ENCODE measurements around the gene PRR18. TPM values are rescaled to one million over a fixed set of nuclear protein-coding genes. Genes with fewer than 3 reads are reported as not detected.

Gene PRR18
- total and polyA plus RNA-seq, 11 donors: 0.07 to 0.12 (median 0.10) TPM; not detected in 5

DNA sequence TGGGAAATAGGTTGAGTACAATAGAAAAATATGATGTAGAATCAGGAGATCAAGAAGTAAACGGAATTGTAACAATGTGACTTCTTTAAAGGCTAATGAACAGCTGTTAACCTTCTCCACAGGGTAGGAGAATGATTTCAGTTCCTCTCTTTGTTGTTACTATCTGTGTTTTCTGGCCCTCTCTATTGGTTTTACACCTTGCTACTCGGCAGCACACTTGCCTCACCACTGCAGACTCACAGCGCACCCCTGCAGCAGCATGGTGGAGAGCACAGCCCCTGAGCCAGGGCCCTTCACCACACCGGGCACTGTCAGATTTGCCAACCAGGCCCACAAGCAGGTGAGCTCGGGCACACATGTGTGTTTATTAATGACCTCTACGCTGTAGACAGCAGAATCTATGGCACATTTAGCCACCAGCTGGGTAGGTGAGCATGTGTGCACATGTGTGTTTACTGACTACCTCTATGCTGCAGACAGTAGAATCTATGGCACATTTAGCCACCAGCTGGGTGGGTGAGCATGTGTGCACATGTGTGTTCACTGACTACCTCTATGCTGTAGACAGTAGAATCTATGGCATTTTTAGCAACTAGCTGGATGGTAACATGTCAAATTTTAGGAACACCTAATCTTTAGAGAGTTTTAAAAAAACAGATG lies 17.3 kb upstream of the PRR18 start:
- H3K36me3 ChIP-seq: peaks cover 0 to 98% (median 78%) of the 10 kb centered on the region in 9 donors

GRCh38 chr6:166323395-166323794 lies 15.2 kb upstream of the PRR18 start:
- intact Hi-C loops (cut with DNase I): no loop called here

More for the DNA sequence above, 17.3 kb upstream of the PRR18 start:
- no peak overlapping the region for H3K4me3 ChIP-seq
- TF ChIP-seq POLR2A (IDR thresholded peaks at IDR 0.05) (no peak), CTCF (IDR thresholded peaks at IDR 0.05) (no peak)
- intact Hi-C loops (cut with DNase I): no loop called here
- no peak for DNase-seq
- no peaks in the 10 kb centered on the region for H3K9me3 ChIP-seq
- ATAC-seq: no peak
- peaks cover 0 to 11% (median 5%) of the 10 kb centered on the region in 12 donors for H3K4me1 ChIP-seq
- no peaks in the 10 kb centered on the region for H3K27me3 ChIP-seq
- H3K27ac ChIP-seq: no peak overlapping the region
- WGBS, 4 donors: 69 to 88% (median 84%) methylated on average over 6 of the region's 6 CpGs

DNA sequence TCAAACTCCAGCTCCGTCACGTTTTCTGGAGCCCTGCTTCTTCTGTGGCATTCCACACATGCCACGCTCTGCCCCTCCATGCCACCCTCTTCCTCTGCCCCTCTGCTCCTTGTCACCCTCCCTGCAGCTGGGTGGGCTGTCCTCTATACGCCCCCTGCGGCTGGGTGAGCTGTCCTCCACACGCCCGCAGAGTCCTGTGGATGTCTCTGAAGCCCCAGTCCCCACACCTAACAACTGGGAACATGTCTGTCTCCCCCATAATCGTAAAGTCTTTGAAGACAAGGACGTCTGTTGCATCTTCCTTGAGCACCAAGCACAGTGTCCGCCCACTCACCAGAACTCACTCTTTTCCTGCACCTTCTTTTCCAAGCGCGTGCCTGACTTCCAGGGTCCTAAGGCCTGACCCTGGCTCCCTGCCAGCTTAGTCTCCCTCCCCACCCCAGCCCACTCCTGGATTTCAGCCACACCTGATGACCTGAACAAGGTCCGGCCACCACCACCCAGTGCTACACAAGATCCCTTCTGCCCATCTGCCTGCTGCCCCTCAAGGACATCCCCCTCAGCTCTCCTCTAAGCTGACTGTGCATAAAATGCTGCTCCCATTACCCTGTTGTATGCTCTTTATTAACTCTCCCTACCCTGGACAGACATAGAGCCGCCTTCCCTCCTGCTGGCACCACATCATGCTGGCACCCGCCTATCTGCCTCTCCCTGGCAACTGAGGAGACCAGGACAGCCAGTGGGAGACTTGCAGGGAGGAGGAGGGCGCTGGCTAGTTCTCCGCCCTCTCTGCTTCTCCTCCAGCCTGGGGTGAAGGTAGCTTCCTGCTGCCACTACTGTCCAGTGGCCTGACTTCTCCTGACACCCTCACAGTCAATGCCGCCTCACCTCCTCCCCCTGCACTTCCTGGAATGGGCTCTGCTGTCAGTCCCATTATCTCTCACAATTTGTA lies 10.7 kb upstream of the PRR18 start:
- intact Hi-C loops (cut with DNase I): no loop called here
- H3K9me3 ChIP-seq: no peaks in the 10 kb centered on the region
- peaks cover 0 to 9% (median 0%) of the 10 kb centered on the region in 12 donors for H3K4me1 ChIP-seq
- WGBS, 4 donors: 54 to 74% (median 69%) methylated on average over 18 of the region's 18 CpGs
- no peak overlapping the region for H3K4me3 ChIP-seq
- no peak for TF ChIP-seq POLR2A (IDR thresholded peaks at IDR 0.05)
- no peak for TF ChIP-seq CTCF (IDR thresholded peaks at IDR 0.05)
- ATAC-seq (peak; percentile 90 to 97 (median 95)), DNase-seq (peak in 4 of 5 donors; percentile 42 to 72 (median 56))
- peaks cover 0 to 47% (median 37%) of the 10 kb centered on the region in 9 donors for H3K36me3 ChIP-seq
- H3K27me3 ChIP-seq: no peaks in the 10 kb centered on the region
- H3K27ac ChIP-seq: peak overlapping the region in 1 of 12 donors; percentile 19

More at GRCh38 chr6:166323395-166323794, 15.2 kb upstream of the PRR18 start:
- ATAC-seq (no peak), DNase-seq (no peak)
- H3K4me3 ChIP-seq: no peak overlapping the region
- TF ChIP-seq POLR2A (IDR thresholded peaks at IDR 0.05) (no peak), CTCF (IDR thresholded peaks at IDR 0.05) (no peak)
- peaks cover 0 to 12% (median 0%) of the 10 kb centered on the region in 12 donors for H3K4me1 ChIP-seq
- 88 to 92% (median 88%) methylated on average over 5 of the region's 5 CpGs for WGBS, 4 donors
- H3K27ac ChIP-seq: no peak overlapping the region
- no peaks in the 10 kb centered on the region for H3K27me3 ChIP-seq
- H3K9me3 ChIP-seq: no peaks in the 10 kb centered on the region
- H3K36me3 ChIP-seq: peaks cover 0 to 92% (median 82%) of the 10 kb centered on the region in 9 donors

GRCh38 chr6:166318227-166318626 lies 10.0 kb upstream of the PRR18 start:
- H3K4me3 ChIP-seq: no peak overlapping the region
- peak in 2 of 4 donors; percentile 32 to 38 for ATAC-seq
- TF ChIP-seq POLR2A (IDR thresholded peaks at IDR 0.05) (no peak), CTCF (IDR thresholded peaks at IDR 0.05) (no peak)
- H3K36me3 ChIP-seq: peaks cover 0 to 40% (median 30%) of the 10 kb centered on the region in 9 donors
- no peak for DNase-seq
- H3K4me1 ChIP-seq: peaks cover 0 to 9% (median 0%) of the 10 kb centered on the region in 12 donors
- 76 to 85% (median 84%) methylated on average over 10 to 14 of the region's 14 CpGs for WGBS, 4 donors
- no peaks in the 10 kb centered on the region for H3K27me3 ChIP-seq
- H3K27ac ChIP-seq: no peak overlapping the region
- intact Hi-C loops (cut with DNase I): no loop called here
- no peaks in the 10 kb centered on the region for H3K9me3 ChIP-seq

Data from heart left ventricle (tissue), 16 donors.